GM23248 (cell line): ENCODE data around the gene AHI1.

Source experiments
- EZH2 ChIP-seq: fragments of 200-600 bp; sonication (generic); IDR thresholded peaks from 2 replicates; pipeline ENCODE4 v1.6.1; 2018; ENCODE audit warnings: antibody characterized with exemption, mild to moderate bottlenecking; ENCODE audit not compliant: insufficient read depth, poor library complexity, severe bottlenecking
- EZH2phosphoT487 ChIP-seq: fragments of 200-600 bp; sonication (generic); IDR thresholded peaks from 2 replicates; pipeline ENCODE4 v1.6.1; 2018; ENCODE audit warnings: antibody characterized with exemption, moderate library complexity, mild to moderate bottlenecking, low read depth; ENCODE audit not compliant: insufficient read depth

DNA sequence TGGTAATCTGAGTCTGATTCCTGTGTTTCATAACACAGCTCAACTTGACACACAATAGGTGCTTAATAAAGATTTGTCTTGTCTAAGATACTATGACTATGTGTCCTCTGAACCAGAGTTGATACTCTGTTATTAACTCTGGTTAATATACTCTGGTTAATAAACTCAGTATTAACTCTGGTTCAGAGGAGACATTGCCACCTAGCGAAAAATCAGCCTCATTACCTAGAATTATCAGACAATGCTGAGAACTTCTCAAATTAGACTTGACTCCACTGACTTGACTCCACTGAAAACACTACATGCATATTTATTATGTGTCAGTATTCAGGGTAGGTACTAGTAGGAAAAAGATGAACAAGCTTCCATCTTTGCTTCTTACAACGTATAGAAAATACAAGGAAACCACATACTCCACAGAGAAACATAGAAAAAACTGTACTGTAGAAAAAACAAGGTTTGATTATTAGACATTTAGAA lies 73.9 kb downstream of the AHI1 start:
- TF ChIP-seq EZH2 (no peak), EZH2phosphoT487 (no peak)
